Measurements from ENCODE around the gene TNRC18.
"Not testable (repeated sequence)": the region's sequence is repeated elsewhere in the genome, so short reads cannot be mapped to it uniquely, and the experiment has no call there.

Gene TNRC18

DNA sequence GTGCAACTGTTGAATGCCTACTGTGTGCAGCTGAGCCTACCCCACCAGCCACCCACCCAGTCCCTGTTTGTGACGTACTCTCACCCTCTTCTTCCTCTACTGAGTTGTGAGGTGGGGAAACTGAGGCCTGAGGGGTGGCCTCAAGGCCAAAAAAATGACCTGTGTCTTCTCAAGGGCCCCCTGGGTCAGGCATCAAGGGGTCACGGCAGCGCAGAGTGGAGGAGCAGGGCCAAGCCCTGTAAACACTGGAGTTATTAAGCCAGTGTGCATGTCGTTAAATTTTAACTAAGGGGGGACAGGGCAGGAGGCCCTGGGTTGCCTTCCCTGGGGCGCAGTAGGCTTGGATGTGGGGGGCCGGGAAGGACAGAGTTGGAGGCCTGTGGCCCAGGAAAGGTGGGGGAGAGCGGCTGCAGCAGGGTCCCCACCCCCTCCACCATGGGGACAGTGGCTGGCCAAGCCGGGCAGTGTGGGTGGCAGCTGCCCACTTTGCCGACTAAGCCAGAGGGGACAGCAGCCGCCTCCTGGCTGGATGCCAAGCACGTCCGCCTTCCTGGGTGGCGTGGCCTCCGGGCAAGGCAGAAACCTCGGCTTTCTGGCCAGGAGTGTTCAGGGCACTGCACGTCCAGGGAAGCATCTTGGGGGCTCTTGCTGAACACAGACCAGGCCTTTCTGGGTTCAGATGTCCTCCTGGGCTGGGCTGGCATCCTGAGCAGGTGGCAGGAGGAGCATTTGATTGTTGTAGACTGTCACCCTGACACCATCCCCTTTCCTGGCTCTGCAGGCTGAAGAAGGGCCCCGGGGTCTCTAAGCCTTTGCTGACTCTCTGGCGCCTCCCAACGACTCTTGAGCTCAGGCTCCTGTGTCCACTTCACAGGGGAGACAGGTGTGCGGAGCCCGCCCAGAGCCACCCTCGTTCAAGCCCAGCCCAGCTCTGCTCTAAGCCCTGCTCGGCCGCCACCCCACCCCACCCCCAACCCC is 139.0 kb downstream of the TNRC18 start:
- DNase-seq (ENCODE audit: low read depth) = no peak
- no peak overlapping the region for H3K4me3 ChIP-seq (ENCODE audit: low read depth, low read length)

DNA sequence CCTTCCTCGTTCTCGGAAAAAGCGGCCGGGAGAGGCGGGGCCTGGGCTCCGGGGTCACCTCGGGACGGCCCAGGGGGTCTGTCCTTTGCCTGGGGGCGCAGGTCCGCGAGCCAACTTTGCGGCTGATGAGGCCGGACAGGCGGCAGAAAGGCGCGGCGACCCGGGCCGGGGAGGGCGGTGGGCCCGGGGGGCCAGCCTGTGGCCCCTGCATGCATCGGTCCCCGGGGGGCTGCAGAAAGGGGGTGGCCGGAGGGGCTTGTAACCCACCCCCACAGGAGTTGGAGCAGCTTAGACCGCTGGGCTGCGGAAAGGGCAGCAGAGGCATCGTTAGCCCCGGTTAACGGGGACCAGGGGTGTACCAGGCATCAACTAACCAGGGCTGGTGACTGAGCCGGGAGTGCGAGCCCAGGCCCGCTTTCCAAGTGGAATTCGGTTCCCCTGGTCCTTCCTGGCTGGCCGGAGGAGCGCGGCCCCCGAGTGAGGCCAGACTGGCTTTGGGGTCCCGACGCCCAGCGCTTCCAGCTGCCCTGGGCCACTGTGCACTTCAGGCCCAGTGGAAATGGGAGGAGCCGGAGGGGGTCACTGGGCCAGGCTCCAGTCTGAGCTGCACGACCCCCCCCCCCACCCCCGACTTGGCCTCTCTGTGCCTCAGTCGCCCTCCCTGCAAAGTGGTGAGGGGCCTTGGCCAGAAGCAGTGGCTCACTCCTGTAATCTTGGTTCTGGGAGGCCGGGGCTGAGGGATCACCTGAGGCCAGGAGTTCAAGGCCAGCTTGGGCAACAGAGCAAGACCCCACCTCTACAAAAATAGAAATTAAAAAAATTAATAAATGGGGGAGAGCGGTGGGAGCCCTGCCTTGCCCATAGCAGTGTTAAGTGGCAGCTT is 140.0 kb downstream of the TNRC18 start:
- H3K4me3 ChIP-seq (ENCODE audit: low read depth, low read length) = peak overlapping the region; percentile 45
- DNase-seq (ENCODE audit: low read depth) = no peak

DNA sequence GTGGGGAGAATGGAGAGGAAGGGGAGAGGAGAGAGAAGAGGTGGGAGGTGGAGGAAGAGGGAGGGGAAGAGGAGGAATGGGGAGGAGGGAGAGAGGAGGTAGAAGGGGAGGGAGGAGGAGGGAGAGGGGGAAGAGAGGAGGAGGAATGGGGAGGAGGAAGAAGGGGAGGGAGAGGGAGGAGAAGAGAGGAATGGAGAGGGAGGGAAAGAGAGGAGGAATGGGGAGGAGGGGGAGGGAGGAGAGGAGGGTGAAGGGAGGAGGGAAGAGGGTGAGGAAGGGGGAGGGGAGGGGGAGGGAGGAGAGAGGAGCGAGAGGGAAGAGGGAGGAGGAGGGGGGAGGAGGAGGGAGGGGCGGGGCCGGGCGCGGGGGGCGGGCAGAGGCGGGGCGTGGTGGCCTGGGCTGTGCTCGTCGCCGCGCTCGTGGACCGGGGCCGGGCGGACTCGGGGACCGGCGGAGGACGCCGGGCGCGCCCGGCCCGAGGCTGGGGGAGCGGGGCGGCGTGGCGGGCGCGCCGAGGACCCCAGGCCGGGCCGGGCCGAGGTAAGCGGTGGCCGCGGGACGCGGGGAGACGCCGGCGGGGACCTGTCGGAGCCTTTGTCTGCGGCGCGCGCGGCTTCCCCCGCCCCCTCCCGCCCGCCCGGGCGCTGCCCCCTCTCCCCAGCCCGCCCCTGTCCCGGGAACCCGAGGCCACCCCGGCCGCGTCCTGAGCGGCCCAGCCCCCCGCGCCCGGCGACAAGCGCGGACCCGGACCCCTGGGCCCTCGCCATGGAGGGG is 140.9 kb downstream of the TNRC18 start, which contains the start of gene SLC29A4:
SLC29A4 (plus strand) TSS at position 401 of the 774 bp plus-strand sequence. CDS start 4,874 bp downstream, outside the sequence.
- DNase-seq (ENCODE audit: low read depth) = no peak
- H3K4me3 ChIP-seq (ENCODE audit: low read depth, low read length) = peak within 1 kb of the TSS; percentile 45

DNA sequence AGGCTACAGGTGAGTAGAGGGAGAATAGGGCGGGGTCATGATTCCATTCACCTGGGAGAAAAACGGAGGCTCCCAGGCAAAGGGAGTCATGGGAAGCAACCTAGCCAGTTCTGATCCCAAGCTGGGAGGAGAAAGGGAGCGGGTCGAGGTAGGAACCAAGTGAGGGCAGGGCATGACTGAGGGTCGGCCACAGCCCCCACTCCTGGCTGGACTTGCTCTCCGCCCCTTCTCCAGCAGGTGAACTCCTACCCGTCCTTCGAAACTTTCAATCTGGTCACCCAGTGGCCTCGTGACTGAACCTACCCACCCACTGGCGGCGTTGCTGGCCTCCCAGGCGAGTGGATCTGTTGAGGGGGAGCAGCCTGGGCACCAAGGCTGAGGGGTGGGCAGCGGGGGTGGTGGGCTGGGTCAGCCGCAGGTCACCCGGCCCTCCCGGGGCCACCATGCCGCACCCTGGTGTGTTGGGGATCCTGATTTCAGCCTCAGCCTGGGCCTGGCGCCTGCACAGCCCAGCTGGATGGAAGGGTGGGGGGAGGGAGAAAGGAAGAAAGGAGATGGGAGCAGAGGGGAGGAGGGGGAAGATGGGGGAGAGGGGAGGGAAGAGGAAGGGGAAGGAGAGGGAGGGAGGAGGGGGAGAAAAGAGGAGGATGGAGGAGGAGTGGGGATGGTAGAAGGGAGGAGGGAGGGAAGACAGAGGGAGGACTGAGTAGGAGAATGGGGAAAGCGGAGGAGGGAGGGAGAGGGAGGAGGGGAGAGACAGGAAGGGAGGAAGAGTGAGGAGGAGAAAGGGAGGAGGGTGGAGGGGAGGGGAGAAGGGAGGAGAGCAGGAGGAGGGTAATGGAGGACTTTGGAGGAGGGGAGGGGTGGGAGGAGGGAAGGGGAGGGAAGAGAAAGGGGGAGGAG is 141.8 kb downstream of the TNRC18 start:
- H3K4me3 ChIP-seq (ENCODE audit: low read depth, low read length); DNase-seq (ENCODE audit: low read depth): not testable (repeated sequence)

DNA sequence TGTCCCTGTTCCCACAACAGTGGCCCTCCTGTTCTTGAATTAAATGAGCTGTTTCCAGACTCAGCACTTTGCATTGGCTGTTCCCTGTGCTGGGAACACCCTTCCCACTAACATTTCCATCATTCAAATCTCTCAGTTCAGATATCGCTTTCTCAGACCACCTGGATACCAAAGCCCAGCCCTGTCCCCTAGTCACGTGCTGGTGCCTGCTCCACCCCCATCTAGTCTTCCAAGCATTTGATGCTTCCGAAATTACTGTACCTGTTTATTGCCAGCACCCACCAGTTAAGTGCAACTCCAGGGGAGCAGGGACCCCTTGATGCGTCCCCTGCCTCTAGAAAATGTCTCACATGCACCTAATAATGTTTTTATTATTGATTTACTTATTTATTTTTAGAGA is 143.9 kb downstream of the TNRC18 start:
- no peak for DNase-seq (ENCODE audit: low read depth)
- H3K4me3 ChIP-seq (ENCODE audit: low read depth, low read length) = no peak overlapping the region

DNA sequence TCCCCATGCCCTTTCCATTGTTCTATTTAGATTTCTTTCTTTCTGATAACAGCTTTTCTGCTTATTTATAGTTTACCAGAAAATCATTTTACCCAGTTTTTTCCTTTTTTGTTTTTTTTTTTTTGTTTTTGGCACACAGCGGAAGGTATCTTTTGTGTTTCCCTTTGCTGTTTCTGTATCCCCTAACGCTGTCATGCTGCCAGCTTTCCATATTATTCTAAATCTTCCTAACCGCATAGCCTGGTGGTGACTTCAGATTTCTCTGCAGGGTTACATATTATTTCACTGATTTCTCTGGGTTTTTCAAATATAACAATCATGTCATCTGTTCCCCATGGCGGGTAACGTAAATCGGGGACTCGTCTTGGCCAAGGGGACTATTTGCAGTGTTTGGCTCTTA is 144.9 kb downstream of the TNRC18 start:
- no peak for DNase-seq (ENCODE audit: low read depth)
- H3K4me3 ChIP-seq (ENCODE audit: low read depth, low read length) = no peak overlapping the region

DNA sequence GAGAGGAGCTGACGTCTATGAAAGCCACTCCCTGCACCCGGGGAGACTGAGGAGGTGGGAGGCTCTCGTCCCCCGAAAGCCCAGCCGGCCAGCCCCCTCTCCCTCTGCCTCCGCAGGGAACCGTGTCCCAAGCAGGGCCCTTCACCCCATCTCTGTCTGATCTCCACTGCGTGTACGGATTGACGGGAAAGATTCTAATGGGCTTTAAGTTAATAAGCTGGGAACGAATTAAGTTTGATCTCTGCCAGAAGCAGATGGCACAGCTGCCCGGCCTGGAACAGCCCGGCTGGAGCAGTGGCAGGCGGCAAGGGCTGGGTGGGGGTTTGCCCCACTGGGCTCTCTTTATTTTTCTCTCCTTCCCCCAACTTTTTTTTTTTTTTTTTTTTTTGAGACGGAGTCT is 147.0 kb downstream of the TNRC18 start:
- DNase-seq (ENCODE audit: low read depth) = no peak
- no peak overlapping the region for H3K4me3 ChIP-seq (ENCODE audit: low read depth, low read length)

DNA sequence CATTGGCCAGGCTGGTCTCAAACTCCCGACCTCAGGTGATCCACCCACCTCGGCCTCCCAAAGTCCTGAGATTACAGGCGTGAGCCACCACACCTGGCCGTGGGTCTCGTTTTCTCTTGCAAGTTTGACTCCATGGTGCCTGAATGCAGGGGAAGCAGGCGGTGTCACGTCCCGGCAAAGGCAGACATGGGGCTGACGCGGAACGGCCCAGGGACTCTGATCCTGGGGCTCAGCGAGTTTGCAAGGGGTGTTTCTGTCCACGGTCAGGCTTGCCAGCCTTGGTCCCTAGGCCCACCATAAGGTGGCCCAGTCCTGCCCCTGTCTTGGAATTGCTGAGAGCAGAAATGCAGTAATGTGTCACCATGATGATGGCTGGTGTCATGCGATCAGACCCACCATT is 147.5 kb downstream of the TNRC18 start:
- DNase-seq (ENCODE audit: low read depth); H3K4me3 ChIP-seq (ENCODE audit: low read depth, low read length): not testable (repeated sequence)

DNA sequence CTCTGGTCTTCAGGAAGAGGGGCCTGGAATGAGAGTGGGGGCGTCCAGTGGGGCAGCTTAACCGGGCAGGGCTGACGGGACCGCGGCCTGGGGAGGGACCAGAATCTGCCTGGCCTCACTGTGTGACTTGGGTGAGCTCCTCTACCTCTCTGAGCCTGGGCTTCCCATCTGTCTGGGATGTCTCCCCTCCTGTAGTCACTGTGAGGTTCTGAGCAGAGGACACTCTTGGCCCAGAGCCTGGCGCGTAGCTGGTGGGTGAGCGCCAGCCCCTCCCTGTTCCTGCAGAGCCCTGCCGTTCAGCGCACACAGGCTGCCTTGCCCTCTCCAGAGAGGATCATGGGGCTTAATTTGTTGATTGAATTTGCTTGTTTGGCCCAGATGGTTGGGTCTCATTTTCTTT is 148.1 kb downstream of the TNRC18 start:
- DNase-seq (ENCODE audit: low read depth); H3K4me3 ChIP-seq (ENCODE audit: low read depth, low read length): not testable (repeated sequence)

DNA sequence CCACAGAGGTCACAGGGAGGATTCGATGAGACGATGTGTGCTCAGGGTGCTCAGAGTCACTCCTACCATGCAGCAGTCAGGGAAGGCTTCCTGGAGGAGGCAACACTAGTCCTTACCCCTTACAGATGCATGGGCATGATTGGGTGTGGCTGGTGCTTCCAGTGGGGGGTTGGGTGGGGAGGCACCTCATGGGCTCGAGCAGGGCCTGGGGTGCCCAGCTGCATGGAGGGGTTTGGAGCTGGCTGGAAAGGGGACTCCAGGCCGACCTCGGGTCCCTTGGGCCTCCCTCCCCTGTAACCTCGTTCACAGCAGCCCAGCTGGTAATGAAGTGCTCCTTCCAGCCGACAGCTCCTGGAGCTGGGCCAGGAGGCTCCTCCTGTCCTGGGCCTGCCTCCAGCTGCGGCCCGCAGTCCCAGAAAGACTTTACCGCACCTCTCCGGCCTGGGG is 148.6 kb downstream of the TNRC18 start:
- not testable (repeated sequence) for H3K4me3 ChIP-seq (ENCODE audit: low read depth, low read length); DNase-seq (ENCODE audit: low read depth)

DNA sequence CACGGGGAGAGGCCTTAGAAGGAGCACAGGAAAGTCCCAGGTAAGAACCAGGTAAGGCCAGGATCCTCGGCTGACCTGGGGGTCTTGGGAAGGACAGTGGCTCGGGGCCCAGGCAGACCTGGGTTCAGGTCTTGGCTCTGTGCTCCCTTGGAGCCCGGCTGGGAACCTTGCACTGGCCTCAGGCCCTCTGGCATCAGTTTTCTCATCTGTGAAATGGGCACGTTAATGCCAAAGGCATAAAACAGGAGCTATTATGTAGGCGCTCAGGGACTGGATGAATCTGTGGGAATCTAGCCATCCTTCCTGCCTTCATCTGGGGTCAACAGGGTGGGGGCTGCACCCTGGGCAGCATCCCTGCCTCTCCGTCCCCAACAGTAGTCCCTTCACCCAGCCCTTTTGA is 149.2 kb downstream of the TNRC18 start:
- no peak overlapping the region for H3K4me3 ChIP-seq (ENCODE audit: low read depth, low read length)
- DNase-seq (ENCODE audit: low read depth) = no peak

DNA sequence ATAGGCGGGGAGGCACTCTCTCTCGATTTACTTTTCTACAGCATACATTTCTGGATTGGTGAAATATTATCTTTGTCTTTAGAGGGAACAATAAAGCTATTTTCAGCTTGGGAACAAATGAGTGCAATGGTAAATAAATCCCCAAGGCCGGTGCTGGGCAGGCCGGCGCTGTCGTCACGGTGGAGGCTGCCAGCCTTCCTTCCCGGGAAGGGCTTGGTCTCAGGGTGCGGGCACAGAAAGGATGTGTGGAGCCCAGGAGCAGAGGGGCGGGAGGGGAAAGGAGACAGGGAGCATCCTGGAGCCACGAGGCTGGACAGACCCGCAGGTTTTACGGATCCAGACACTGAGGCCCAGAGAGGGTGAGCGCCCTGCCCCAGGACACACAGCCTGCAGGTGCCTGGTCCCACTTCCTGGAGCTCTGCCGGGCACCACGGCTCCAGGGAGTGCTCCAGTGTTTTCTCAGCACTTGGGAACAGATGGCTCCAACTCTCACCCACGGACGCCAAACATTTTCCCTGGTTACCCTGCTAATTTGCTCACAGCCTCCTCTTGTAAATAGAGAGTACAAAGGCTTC is 149.7 kb downstream of the TNRC18 start:
- H3K4me3 ChIP-seq (ENCODE audit: low read depth, low read length); DNase-seq (ENCODE audit: low read depth): not testable (repeated sequence)

DNA sequence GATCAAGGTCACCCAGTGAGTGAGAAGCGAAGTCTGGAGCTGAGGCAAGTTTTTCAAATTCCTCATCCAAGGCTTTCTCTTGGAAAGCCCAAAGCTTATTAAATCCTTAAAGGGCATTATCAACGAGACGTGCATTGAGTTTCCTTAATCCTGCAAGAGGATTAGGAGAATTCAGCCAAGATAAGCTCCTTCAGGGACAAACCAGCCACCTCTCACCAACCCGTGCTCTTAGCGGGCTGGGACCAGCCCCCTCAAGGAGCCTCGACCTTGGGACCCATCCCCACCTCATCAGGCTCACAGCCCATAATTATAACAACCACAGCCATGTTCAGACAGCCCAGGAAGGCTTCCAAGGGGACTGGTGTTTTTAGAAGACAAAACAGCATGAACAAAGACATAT is 152.8 kb downstream of the TNRC18 start:
- no peak overlapping the region for H3K4me3 ChIP-seq (ENCODE audit: low read depth, low read length)
- no peak for DNase-seq (ENCODE audit: low read depth)

DNA sequence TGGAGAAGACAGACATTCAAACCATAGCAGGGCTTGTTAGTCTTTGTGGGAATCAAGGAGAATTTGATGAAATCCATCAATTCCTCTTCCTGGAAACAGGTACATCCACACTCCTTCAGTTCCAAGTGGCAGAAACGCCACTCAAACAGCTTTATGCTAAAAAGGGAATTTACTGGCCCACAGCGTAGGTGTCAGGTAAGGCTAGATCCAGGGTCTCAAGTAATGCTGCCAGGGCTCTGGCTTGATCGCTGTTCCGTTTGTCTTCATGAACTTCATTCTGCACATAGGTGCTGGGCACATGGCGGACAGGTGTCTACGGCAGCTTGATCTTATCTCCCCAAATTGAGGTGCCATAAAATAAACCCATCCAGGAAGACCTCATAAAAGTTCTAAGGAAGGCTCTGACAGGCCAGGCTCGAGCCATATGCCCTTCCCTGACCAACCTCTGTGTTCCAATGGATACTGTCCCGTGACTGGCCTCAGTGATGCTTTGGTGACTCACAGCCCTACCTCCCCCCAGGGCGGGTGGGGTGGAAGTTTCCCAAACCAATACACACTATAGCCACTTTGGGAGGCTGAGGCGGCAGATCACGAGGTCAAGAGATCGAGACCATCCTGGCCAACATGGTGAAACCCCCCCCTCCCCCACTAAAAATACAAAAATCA is 153.5 kb downstream of the TNRC18 start:
- DNase-seq (ENCODE audit: low read depth); H3K4me3 ChIP-seq (ENCODE audit: low read depth, low read length): not testable (repeated sequence)

DNA sequence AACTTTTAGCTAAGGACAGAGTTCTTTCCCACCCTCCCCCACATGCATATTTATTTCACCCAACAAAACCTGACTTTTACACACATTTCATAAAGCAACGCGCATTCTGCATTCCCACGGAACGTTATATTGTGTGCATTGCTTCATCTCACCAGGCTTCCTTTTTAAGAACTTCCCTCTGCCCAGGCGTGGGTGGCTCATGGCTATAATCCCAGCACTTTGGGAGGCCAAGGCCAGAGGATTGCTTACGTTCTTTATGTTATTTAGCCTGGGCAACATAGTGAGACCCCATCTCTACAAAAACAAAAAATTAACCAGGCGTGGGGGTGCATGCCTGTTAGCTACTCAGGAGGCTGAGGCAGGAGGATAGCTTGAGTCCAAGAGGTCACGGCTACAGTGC is 155.8 kb downstream of the TNRC18 start:
- not testable (repeated sequence) for H3K4me3 ChIP-seq (ENCODE audit: low read depth, low read length); DNase-seq (ENCODE audit: low read depth)

DNA sequence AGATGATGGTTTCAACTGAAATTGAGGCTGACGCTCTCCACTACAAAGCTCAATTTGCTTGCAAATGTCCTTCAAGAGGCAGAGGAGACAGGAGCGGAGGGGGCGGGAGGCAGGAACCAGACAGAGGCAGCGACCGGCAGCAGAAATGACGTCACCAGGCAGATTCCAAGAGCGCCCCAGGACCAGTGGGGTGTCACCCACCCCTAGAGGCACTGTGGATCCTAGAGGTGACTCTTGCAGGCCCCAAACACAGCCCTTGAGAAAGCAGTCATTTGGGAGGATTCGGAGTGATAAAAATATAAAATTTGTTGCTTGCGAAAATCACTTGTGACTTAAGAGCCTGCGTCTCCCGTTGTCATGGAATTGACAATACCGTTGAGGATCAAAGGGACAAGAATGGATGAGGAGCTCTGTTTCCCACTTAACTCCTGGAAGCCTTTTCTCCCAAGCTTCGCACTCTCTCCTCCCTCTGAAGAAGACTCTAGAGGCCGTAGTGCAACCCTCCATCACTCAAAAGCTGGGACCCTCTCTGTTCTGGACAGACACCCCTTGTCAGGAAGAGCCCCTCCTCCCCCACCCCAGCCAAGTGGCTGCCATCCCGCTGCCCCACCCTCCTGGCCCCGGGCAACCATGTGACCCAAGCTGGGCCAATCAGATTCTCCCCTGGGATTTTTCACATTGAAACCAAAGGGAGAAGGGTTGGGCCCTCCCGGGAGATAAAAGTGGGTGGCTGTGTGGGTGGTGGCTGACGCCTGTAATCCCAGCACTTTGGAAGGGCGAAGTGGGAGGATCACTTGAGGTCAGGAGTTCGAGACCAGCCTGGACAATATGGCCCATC is 157.2 kb downstream of the TNRC18 start:
- no peak for DNase-seq (ENCODE audit: low read depth)
- no peak overlapping the region for H3K4me3 ChIP-seq (ENCODE audit: low read depth, low read length)

Measured in skeletal muscle cell (primary cell).